GM12878 (cell line): ENCODE results near the gene ARHGAP6.

Experiments
- ASH2L ChIP-seq: fragments of 300-600, 200-600 bp; sonication (generic); IDR thresholded peaks from 2 replicates; pipeline ENCODE4 v1.6.1; 2017; ENCODE audit warnings: low read depth, mild to moderate bottlenecking, borderline replicate concordance
- BACH1 ChIP-seq: fragments of 450-650 bp; IDR thresholded peaks from 2 replicates; pipeline ENCODE4 v1.6.1; 2017; ENCODE audit warnings: mild to moderate bottlenecking, borderline replicate concordance
- CHD2 ChIP-seq: IDR thresholded peaks from 2 replicates; pipeline ENCODE4 v1.6.1; 2011; ENCODE audit warnings: low read depth, low read length, improper control_type of control experiment, borderline replicate concordance
- CREB1 ChIP-seq: IDR thresholded peaks from 2 replicates; pipeline ENCODE4 v1.6.1; 2012; ENCODE audit warnings: low read depth, mild to moderate bottlenecking, inconsistent platforms
- DPF2 ChIP-seq: fragments of 450-650 bp; IDR thresholded peaks from 2 replicates; pipeline ENCODE4 v1.6.1; 2017; ENCODE audit warnings: mild to moderate bottlenecking
- EP300 ChIP-seq, 2 experiments: fragments of 150-350 bp in 1 of 2; IDR thresholded peaks; 2 replicates each; pipeline ENCODE4 v1.6.1; 2011 to 2012; ENCODE audit warnings: low read depth in 2 of 2, low read length in 2 of 2, borderline replicate concordance in 1 of 2, improper control_type of control experiment in 1 of 2, inconsistent platforms in 1 of 2; ENCODE audit not compliant: control insufficient read depth in 1 of 2
- EZH2 ChIP-seq: IDR thresholded peaks from 2 replicates; pipeline ENCODE4 v1.6.1; 2012; ENCODE audit warnings: low read depth, mild to moderate bottlenecking, control low read depth, inconsistent platforms, low read length, borderline replicate concordance; ENCODE audit not compliant: control insufficient read depth
- KLF5 ChIP-seq: fragments of 450-650 bp; IDR thresholded peaks from 2 replicates; pipeline ENCODE4 v1.6.1; 2014; ENCODE audit warnings: mild to moderate bottlenecking; ENCODE audit not compliant: partially characterized antibody
- LARP7 ChIP-seq: fragments of 450-650 bp; IDR thresholded peaks from 2 replicates; pipeline ENCODE4 v1.6.1; 2017; ENCODE audit warnings: mild to moderate bottlenecking
- POLR2A ChIP-seq: IDR thresholded peaks from 2 replicates; pipeline ENCODE4 v1.6.1; 2011; ENCODE audit warnings: low read depth, mild to moderate bottlenecking, low read length
- POLR2AphosphoS5 ChIP-seq: IDR thresholded peaks from 2 replicates; pipeline ENCODE4 v1.6.1; 2011; ENCODE audit warnings: mild to moderate bottlenecking, low read length, inconsistent platforms
- SPI1 ChIP-seq: IDR thresholded peaks from 2 replicates; pipeline ENCODE4 v1.6.1; 2011; ENCODE audit warnings: low read depth, mild to moderate bottlenecking, low read length, moderate library complexity, borderline replicate concordance; ENCODE audit not compliant: insufficient read depth
- TF ChIP-seq, protein P1 (sequence below): IDR thresholded peaks from 2 replicates; pipeline ENCODE4 v1.6.1; 2012; ENCODE audit warnings: improper control_type of control experiment, low read depth, low read length; ENCODE audit not compliant: insufficient replicate concordance
- TF ChIP-seq, protein P2 (sequence below), 3 experiments: IDR thresholded peaks in 2 of 3; conservative IDR thresholded peaks in 1 of 3; 2 replicates each; pipeline ENCODE4 v1.5.1; 2011; ENCODE audit warnings: low read depth in 3 of 3, low read length in 3 of 3, mild to moderate bottlenecking in 3 of 3, control low read depth in 2 of 3, moderate library complexity in 2 of 3, inconsistent platforms in 1 of 3, mixed read lengths in 1 of 3; ENCODE audit not compliant: control insufficient read depth in 2 of 3, insufficient read depth in 1 of 3; ENCODE audit errors: extremely low read depth in 1 of 3

DNA sequence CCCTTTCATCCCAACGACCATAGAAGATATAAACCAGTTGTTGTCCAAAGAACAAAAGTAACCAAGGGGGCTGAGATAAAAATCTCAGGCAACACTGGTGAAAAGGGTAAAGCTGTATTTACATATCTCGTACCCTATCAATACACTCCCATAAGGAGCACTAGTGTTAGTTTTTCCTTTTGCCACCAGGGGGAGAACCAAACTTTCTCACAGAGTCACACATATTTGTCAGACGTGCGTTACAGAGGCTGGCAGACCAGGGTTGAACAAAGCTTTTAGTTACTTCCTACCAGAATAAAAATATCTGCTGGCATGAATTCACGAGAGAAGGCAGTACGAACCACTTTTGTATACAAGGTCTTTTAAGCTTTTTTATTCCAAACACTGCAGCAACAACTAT is 284.3 kb downstream of the ARHGAP6 start:
- no peak for TF ChIP-seq EZH2
- TF ChIP-seq LARP7, result no peak
- TF ChIP-seq, protein P1, sequence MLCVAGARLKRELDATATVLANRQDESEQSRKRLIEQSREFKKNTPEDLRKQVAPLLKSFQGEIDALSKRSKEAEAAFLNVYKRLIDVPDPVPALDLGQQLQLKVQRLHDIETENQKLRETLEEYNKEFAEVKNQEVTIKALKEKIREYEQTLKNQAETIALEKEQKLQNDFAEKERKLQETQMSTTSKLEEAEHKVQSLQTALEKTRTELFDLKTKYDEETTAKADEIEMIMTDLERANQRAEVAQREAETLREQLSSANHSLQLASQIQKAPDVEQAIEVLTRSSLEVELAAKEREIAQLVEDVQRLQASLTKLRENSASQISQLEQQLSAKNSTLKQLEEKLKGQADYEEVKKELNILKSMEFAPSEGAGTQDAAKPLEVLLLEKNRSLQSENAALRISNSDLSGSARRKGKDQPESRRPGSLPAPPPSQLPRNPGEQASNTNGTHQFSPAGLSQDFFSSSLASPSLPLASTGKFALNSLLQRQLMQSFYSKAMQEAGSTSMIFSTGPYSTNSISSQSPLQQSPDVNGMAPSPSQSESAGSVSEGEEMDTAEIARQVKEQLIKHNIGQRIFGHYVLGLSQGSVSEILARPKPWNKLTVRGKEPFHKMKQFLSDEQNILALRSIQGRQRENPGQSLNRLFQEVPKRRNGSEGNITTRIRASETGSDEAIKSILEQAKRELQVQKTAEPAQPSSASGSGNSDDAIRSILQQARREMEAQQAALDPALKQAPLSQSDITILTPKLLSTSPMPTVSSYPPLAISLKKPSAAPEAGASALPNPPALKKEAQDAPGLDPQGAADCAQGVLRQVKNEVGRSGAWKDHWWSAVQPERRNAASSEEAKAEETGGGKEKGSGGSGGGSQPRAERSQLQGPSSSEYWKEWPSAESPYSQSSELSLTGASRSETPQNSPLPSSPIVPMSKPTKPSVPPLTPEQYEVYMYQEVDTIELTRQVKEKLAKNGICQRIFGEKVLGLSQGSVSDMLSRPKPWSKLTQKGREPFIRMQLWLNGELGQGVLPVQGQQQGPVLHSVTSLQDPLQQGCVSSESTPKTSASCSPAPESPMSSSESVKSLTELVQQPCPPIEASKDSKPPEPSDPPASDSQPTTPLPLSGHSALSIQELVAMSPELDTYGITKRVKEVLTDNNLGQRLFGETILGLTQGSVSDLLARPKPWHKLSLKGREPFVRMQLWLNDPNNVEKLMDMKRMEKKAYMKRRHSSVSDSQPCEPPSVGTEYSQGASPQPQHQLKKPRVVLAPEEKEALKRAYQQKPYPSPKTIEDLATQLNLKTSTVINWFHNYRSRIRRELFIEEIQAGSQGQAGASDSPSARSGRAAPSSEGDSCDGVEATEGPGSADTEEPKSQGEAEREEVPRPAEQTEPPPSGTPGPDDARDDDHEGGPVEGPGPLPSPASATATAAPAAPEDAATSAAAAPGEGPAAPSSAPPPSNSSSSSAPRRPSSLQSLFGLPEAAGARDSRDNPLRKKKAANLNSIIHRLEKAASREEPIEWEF, result no peak
- TF ChIP-seq, protein P2, sequence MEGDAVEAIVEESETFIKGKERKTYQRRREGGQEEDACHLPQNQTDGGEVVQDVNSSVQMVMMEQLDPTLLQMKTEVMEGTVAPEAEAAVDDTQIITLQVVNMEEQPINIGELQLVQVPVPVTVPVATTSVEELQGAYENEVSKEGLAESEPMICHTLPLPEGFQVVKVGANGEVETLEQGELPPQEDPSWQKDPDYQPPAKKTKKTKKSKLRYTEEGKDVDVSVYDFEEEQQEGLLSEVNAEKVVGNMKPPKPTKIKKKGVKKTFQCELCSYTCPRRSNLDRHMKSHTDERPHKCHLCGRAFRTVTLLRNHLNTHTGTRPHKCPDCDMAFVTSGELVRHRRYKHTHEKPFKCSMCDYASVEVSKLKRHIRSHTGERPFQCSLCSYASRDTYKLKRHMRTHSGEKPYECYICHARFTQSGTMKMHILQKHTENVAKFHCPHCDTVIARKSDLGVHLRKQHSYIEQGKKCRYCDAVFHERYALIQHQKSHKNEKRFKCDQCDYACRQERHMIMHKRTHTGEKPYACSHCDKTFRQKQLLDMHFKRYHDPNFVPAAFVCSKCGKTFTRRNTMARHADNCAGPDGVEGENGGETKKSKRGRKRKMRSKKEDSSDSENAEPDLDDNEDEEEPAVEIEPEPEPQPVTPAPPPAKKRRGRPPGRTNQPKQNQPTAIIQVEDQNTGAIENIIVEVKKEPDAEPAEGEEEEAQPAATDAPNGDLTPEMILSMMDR (IDR thresholded peaks at IDR 0.05 in 2 of 3, conservative IDR thresholded peaks at IDR 0.05 in 1 of 3; ENCODE audit: control insufficient read depth in 2 of 3, extremely low read depth in 1 of 3, insufficient read depth in 1 of 3, low read depth in 3 of 3, low read length in 3 of 3), result peak; percentile 64 to 71 (median 70)
- no peak for TF ChIP-seq KLF5
- TF ChIP-seq BACH1, result no peak
- TF ChIP-seq POLR2AphosphoS5, result no peak
- no peak for TF ChIP-seq CREB1
- TF ChIP-seq EP300 (IDR thresholded peaks at IDR 0.05; ENCODE audit: borderline replicate concordance in 1 of 2, control insufficient read depth in 1 of 2, low read depth in 2 of 2, low read length in 2 of 2), result no peak
- no peak for TF ChIP-seq CHD2
- no peak for TF ChIP-seq SPI1
- no peak for TF ChIP-seq POLR2A
- no peak for TF ChIP-seq ASH2L
- no peak for TF ChIP-seq DPF2
